Muscle layer of colon (tissue), 2 donors: Measurements from ENCODE around the gene ECD.
"Not testable (repeated sequence)": the region's sequence is repeated elsewhere in the genome, so short reads cannot be mapped to it uniquely, and the experiment has no call there.

Experiments used
- H3K27ac ChIP-seq: one replicate; pipeline ENCODE4 v1.7.0; 2013; ENCODE audit warnings: low read depth, mild to moderate bottlenecking, low read length, moderate library complexity
- H3K27me3 ChIP-seq, 2 donors: one replicate each; pipeline ENCODE4 v1.7.0; 2013; ENCODE audit warnings: low read length in 2 of 2, mild to moderate bottlenecking in 2 of 2; ENCODE audit not compliant: insufficient read depth in 2 of 2, control insufficient read depth in 1 of 2
- H3K36me3 ChIP-seq: one replicate; pipeline ENCODE4 v1.7.0; 2013; ENCODE audit warnings: mild to moderate bottlenecking, low read length; ENCODE audit not compliant: insufficient read depth
- H3K4me1 ChIP-seq: one replicate; pipeline ENCODE4 v1.7.0; 2013; ENCODE audit warnings: mild to moderate bottlenecking, low read length; ENCODE audit not compliant: insufficient read depth
- H3K4me3 ChIP-seq, 2 donors: one replicate each; pipeline ENCODE4 v1.7.0; 2013; ENCODE audit warnings: low read length in 2 of 2, low read depth in 1 of 2, mild to moderate bottlenecking in 1 of 2, moderate library complexity in 1 of 2
- H3K9ac ChIP-seq: one replicate; pipeline ENCODE4 v1.7.0; 2013; ENCODE audit warnings: low read length
- H3K9me3 ChIP-seq: one replicate; pipeline ENCODE4 v1.7.0; 2013; ENCODE audit warnings: mild to moderate bottlenecking, low read length
- donor health status: abdominal sarcoma.
- donor health status: Adenocarcinoma of cecum.

Gene ECD

DNA sequence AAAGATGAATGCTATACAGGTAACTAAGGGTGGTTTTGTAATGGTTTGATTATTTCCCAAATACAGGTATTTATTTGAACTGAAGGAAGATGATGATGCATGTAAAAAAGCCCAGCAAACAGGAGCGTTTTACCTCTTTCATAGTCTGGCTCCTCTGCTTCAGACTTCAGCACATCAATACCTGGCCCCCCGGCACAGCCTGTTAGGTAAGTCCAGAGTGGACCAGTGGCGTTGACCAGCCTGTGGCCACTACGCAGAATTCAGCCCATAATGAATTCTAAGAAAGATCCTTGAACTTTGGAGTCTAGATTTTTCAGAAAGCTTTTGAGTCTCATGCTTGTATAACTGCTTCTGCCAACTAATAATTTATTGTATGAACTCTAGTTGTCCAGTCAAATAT lies 47.9 kb downstream of the ECD start:
- no peak overlapping the region for H3K27ac ChIP-seq
- H3K27me3 ChIP-seq = no peaks in the 10 kb centered on the region
- H3K9ac ChIP-seq = no peak overlapping the region
- no peaks in the 10 kb centered on the region for H3K9me3 ChIP-seq
- peaks cover 4% of the 10 kb centered on the region for H3K36me3 ChIP-seq
- no peak overlapping the region for H3K4me3 ChIP-seq
- H3K4me1 ChIP-seq = no peaks in the 10 kb centered on the region

DNA sequence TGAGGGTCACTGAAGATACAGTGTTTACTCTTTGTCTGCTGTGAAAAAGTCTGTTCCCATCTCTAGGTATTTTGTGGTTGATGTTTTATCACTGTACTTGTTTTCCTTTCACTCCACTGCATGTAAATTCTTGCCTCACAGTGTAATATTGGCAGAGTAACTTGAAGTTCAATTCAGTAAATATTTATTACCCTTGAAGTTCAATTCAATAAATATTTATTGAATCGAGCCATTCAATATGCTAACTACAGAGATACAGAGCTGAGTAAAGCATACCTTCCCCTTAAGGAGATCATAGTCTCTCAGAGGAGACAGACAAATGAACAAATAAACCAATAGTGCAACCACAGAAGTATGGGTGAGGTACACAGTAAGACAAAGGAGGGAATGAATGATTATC lies 48.4 kb downstream of the ECD start:
- Histone ChIP-seq H3K4me3 (no peak overlapping the region), H3K9ac (no peak overlapping the region), H3K27ac (no peak overlapping the region), H3K4me1 (no peaks in the 10 kb centered on the region), H3K9me3 (no peaks in the 10 kb centered on the region), H3K36me3 (peaks cover 4% of the 10 kb centered on the region), H3K27me3 (no peaks in the 10 kb centered on the region)

DNA sequence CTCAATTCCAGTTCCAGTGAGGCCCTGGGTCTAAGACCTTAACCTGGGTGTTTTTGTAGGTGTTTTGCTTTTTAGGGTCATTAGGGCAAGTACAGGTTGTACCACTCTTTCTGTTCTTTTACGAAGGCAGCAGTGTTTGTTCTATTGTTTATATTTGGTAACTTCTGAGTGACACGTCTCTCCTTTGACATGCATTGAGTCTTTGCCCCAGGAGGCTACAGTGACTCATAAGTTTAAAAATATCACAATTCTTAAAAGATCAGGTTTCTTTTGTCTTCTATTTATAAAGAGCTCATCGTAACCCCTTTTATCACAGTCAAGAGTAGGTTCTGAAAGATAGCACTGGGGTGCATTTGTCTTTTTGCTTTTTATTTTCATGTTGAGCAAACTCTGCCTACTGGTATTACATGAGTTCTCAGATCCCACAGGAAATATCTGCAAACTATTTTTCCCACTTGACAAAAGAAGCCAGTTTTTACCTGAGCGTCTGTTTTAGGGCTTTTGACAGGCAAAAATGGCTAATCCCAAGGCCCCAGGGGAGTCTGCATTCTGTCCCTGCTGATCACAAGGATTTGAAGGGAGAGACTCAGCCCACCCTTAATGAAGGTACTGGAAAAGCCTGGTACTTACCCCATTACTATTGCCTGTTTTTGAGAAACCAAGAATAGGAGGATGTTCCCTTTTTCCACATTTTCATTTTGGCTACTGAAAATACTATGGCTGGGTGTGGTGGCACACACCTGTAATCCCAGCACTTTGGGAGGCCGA lies 49.6 kb downstream of the ECD start:
- H3K27ac ChIP-seq = no peak overlapping the region
- H3K9me3 ChIP-seq = no peaks in the 10 kb centered on the region
- H3K9ac ChIP-seq = no peak overlapping the region
- no peaks in the 10 kb centered on the region for H3K27me3 ChIP-seq
- no peaks in the 10 kb centered on the region for H3K4me1 ChIP-seq
- H3K4me3 ChIP-seq = no peak overlapping the region
- H3K36me3 ChIP-seq = peaks cover 4% of the 10 kb centered on the region

DNA sequence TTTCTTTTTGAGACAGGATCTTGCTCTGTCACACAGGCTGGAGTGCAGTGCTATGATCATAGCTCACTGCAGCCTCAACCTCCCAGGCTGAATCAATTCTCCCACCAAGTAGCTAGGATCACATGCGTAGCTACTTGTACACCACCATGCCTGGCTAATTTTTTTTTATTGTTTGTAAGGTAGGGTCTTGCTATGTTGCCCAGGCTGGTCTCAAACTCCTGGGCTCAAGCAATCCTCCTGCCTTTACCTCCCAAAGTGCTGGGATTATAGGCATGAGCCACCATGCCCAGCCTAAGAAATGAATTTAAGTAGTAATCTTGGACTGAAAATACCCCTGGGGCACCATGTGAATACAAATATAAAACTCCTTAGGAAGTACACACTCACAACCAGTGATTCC lies 51.8 kb downstream of the ECD start:
- Histone ChIP-seq H3K27me3 (no peaks in the 10 kb centered on the region), H3K4me1 (no peaks in the 10 kb centered on the region), H3K9me3 (no peaks in the 10 kb centered on the region), H3K4me3 (no peak overlapping the region), H3K36me3 (peaks cover under 1% of the 10 kb centered on the region), H3K9ac (no peak overlapping the region), H3K27ac (no peak overlapping the region)

DNA sequence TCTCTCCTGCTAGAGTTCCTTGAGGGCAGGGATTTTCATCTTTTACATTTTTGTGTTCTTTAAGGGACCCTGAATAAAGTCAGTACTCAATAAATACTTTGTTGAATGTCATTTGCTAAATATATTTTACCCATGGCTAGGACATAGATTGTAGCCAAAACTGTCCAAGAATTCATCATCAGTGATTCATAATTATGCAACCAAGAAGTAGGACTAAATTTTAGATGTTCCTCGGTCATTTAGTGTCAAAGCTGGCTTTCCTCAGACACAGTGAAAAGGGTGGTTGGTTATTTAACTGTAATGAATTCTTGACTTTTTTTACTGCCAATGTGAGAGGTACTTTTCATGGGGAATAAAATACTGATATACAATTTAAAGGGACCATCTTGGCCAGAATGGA lies 54.3 kb downstream of the ECD start:
- H3K4me1 ChIP-seq = no peaks in the 10 kb centered on the region
- no peak overlapping the region for H3K27ac ChIP-seq
- no peaks in the 10 kb centered on the region for H3K36me3 ChIP-seq
- H3K4me3 ChIP-seq = no peak overlapping the region
- H3K27me3 ChIP-seq = no peaks in the 10 kb centered on the region
- H3K9ac ChIP-seq = no peak overlapping the region
- no peaks in the 10 kb centered on the region for H3K9me3 ChIP-seq

DNA sequence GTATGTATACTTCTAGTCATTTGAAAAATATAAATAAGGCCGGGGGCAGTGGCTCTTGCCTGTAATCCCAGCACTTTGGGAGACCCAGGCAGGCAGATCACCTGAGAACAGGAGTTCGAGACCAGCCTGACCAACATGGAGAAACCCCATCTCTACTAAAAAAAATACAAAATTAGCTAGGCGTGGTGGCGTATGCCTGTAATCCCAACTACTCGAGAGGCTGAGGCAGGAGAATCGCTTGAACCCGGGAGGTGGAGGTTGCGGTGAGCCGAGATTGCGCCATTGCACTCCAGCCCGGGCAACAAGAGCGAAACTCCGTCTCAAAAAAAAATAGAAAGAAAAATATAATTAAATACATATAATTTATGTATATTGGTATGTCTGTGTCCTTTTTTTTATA lies 55.8 kb downstream of the ECD start:
- H3K4me3 ChIP-seq, H3K9me3 ChIP-seq, H3K4me1 ChIP-seq, H3K36me3 ChIP-seq, H3K27me3 ChIP-seq, H3K27ac ChIP-seq, H3K9ac ChIP-seq: not testable (repeated sequence)

DNA sequence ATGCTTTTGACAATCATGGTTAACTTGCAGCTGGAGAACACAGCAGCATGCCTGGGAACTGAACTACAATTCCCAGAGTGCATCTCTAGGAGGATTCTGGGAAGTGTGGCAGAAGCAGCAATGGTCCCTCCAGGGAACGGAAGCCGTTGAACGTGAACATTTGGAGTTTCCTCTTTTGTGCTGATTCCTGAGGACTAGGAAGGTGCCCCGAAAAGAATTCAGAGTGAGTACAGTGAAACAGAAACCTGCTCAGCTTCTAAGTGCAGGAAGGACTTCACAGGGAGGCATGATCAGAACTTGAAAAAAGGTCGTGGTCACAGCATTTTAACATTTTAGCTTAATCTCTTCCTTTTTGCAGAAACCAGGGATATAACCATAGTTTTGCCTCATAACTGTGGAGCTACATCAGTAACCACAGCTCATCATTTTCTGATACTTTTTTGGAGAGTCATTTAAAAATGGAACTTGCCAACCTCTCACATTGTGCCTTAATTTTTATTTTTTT lies 57.4 kb downstream of the ECD start, which contains the start of gene NUDT13:
Gene NUDT13 (plus strand): TSS at position 111 of the 505 bp plus-strand sequence. CDS start 3,911 bp downstream, outside the sequence.
- no peaks in the 10 kb centered on the region for H3K9me3 ChIP-seq
- peak within 1 kb of the TSS; percentile 85 for H3K9ac ChIP-seq
- H3K36me3 ChIP-seq = no peaks in the 10 kb centered on the region

DNA sequence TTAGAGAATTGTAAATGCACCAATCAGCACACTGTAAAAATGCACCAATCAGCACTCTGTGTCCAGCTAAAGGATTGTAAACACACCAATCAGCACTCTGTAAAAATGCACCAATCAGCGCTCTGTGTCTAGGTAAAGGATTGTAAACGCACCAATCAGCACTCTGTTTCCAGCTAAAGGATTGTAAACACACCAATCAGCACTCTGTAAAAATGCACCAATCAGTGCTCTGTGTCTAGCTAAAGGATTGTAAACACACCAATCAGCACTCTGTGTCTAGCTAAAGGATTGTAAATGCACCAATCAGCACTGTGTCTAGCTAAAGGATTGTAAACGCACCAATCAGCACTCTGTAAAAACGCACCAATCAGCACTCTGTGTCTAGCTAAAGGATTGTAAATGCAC lies 58.6 kb downstream of the ECD start:
- not testable (repeated sequence) for H3K36me3 ChIP-seq, H3K9ac ChIP-seq, H3K9me3 ChIP-seq, H3K27me3 ChIP-seq, H3K27ac ChIP-seq, H3K4me3 ChIP-seq, H3K4me1 ChIP-seq

More for the DNA sequence above, 57.4 kb downstream of the ECD start, which contains the start of gene NUDT13:
- peak within 1 kb of the TSS; percentile 86 for H3K27ac ChIP-seq
- H3K4me3 ChIP-seq = peak within 1 kb of the TSS; percentile 30 to 80
- H3K4me1 ChIP-seq = no peaks in the 10 kb centered on the region
- no peaks in the 10 kb centered on the region for H3K27me3 ChIP-seq

DNA sequence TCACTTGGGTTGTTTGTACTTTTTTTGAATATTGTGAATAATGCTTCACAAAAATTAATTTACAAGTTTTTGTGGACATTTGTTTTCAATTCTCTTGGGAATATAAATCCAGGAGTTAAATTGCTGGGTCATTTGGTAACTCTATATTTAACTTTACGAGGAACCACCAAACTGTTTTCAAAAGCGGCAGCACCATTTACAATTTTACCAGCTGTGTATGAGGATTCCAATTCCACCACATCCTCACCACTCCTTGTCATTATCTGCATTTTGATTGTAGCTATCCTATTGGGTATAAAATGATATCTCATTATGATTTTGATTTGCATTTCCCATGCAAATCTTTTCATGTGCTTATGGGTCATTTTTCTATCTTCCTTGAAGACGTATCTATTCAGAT lies 61.5 kb downstream of the ECD start:
- Histone ChIP-seq H3K27ac (no peak overlapping the region), H3K4me3 (no peak overlapping the region), H3K9ac (no peak overlapping the region), H3K27me3 (no peaks in the 10 kb centered on the region), H3K36me3 (no peaks in the 10 kb centered on the region), H3K9me3 (no peaks in the 10 kb centered on the region), H3K4me1 (no peaks in the 10 kb centered on the region)

DNA sequence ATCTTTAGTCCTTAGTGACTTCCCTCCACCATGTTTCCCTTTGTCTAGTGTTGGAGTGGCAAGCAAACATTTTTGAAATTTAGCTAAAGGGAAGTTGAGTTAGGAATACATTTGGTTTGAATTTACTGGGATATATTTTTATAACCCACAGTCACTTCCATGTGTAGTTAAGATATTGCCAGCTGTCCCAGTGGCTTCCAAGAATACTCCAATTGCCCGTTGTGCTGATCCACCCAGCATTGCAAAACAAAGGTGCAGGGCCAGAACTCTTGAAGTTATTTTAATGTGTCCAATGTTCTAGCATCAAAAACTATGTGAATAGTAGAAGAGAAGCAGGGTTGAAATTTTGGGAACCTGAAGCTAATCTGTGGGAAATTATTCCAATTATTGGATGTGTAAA lies 68.7 kb downstream of the ECD start:
- Histone ChIP-seq H3K4me1 (peaks cover 15% of the 10 kb centered on the region), H3K36me3 (no peaks in the 10 kb centered on the region), H3K27ac (no peak overlapping the region), H3K9me3 (no peaks in the 10 kb centered on the region), H3K4me3 (no peak overlapping the region), H3K27me3 (no peaks in the 10 kb centered on the region), H3K9ac (no peak overlapping the region)

DNA sequence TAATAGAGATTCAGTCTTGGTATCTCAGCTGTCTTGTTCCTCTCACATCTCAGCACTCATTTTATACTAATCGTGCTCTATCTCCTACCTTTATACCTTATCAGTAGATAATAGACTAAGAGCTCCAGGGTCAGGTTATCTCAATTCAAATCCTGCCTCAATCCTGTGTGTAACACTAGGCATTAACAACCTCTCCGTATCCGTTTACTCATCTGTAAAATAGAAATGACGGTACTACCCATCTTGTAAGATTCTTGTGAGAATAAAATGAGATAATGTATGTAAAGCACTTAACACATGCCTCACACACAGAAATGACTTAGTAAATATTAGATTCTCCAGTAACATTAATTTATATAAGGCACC lies 70.5 kb downstream of the ECD start:
- peak overlapping the region; percentile 100 for H3K27ac ChIP-seq
- no peaks in the 10 kb centered on the region for H3K36me3 ChIP-seq
- H3K9me3 ChIP-seq = no peaks in the 10 kb centered on the region
- peak overlapping the region in 1 of 2 donors; percentile 86 for H3K4me3 ChIP-seq
- no peaks in the 10 kb centered on the region for H3K27me3 ChIP-seq
- peaks cover 18% of the 10 kb centered on the region for H3K4me1 ChIP-seq
- no peak overlapping the region for H3K9ac ChIP-seq
